ENCODE data around the gene S100A9.
"Not testable (repeated sequence)": the region's sequence is repeated elsewhere in the genome, so short reads cannot be mapped to it uniquely, and the experiment has no call there.

S100A9 gene

DNA sequence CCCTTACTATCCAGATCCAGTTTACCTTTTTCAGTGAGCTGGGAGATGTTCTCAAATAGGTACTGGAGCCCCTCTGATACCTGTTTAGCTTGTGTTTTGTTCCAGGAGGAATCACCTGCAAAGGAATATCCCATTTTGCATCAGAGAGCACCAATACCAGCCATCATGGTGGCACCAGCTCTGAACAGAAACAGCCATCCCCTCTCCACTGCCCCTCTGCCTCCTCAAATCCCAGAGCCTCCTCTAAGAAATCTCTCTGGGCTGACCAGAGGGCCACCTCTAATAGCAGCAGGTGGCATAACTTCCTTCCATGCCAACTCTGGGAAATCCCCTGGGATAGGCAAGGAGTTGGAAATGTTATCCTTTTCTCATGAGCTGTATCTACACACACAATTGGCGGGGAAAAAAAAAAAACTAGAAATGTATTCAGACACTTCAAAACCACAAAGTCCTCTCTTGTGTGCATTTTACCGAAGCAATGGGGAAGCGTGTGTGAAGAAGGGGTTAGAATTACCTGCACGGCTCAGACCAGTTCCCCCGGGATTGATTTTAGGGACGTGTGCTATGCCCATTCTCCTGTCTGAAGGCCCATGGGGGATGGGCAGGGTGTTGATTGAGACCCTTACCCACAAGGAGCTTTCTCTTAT is 11.5 kb upstream of the S100A9 start:
- no peak overlapping the region for H3K27ac ChIP-seq

DNA sequence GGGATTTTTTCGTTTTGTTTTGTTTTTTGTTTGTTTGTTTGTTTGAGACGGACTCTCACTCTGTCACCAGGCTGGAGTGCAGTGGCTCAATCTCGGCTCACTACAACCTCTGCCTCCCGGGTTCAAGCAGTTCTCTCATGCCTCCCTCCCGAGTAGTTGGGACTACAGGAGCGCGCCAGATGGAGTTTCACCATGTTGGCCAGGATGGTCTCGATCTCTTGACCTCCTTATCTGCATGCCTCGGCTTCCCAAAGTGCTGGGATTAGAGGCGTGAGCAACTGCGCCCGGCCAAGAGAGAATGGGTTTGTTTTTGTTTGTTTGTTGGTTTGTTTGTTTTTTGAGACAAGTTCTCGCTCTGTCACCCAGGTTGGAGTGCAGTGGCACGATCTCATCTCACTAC is 10.6 kb upstream of the S100A9 start:
- not testable (repeated sequence) for H3K27ac ChIP-seq

More for the DNA sequence above, 11.5 kb upstream of the S100A9 start:
- TF ChIP-seq, protein P1, sequence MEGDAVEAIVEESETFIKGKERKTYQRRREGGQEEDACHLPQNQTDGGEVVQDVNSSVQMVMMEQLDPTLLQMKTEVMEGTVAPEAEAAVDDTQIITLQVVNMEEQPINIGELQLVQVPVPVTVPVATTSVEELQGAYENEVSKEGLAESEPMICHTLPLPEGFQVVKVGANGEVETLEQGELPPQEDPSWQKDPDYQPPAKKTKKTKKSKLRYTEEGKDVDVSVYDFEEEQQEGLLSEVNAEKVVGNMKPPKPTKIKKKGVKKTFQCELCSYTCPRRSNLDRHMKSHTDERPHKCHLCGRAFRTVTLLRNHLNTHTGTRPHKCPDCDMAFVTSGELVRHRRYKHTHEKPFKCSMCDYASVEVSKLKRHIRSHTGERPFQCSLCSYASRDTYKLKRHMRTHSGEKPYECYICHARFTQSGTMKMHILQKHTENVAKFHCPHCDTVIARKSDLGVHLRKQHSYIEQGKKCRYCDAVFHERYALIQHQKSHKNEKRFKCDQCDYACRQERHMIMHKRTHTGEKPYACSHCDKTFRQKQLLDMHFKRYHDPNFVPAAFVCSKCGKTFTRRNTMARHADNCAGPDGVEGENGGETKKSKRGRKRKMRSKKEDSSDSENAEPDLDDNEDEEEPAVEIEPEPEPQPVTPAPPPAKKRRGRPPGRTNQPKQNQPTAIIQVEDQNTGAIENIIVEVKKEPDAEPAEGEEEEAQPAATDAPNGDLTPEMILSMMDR (conservative IDR thresholded peaks at IDR 0.05): no peak
- TF ChIP-seq ZFX (IDR thresholded peaks at IDR 0.05): no peak

DNA sequence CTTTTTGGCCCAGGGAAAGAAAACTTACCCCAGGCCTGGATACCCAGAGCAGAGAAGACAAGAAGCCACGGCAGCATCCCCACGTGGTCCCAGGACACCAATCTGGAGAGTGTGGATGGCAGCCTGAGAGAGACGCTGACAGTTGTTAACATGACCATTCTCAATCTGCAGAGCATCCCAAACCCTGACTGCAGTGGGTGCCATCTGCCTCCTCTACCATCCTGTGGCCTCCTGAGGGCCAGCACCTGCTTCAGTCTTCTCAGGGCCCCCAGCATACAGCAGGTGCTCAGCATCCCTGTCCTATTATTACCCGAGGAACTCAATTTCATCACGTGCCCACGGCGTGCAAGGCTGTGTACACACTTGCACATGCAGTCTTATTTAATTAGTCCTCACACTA is 9.8 kb upstream of the S100A9 start:
- TF ChIP-seq, protein P1 (conservative IDR thresholded peaks at IDR 0.05): no peak
- no peak for TF ChIP-seq ZFX (IDR thresholded peaks at IDR 0.05)
- no peak overlapping the region for H3K27ac ChIP-seq

DNA sequence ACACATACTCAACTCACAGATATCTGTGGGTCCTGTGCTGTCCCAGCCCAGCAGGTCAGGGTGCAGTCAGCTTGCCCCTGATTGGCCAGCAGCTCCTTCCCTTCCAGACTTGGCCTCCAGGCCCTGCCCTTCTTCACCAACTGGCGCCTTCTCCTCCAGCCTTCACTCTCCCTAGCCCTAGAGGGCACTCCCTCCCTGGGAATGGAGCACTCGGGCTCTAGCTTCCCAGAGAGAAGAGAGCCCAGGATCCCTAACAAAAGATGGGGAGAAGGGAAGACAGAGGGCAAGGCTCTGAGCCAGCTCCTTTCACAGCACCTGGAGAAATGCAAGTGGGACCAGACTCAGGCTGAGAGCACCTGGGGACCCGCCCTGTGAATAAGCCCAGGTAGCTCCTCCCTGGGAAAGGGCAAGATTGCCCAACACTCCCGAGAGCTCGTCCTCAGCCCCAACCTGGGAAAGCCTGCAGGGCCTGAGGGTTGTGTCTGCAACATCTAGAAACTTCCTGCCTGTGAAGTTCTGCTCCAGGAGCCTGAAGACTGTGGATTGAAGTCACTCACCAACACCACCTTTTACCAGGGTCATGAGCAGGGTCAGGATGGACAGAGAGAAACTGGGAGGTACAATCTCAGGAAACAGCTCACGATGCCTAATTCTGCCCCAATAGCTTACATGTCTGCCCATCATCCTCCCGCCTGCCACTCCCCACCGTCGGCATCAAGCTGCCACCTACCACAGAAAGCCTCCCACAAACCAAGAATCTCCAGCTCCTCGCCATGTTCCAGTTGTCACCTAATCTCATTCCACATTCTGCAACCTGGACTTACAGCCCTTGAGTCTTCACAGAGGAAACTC is 8.9 kb upstream of the S100A9 start, which contains the start of gene PGLYRP4:
PGLYRP4 (minus strand) TSS at position 331 of the 852 bp plus-strand sequence. CDS start 909 bp downstream, outside the sequence.
- H3K27ac ChIP-seq: no peak within 1 kb of the TSS
- TF ChIP-seq, protein P1 (conservative IDR thresholded peaks at IDR 0.05): no peak
- no peak for TF ChIP-seq ZFX (IDR thresholded peaks at IDR 0.05)

DNA sequence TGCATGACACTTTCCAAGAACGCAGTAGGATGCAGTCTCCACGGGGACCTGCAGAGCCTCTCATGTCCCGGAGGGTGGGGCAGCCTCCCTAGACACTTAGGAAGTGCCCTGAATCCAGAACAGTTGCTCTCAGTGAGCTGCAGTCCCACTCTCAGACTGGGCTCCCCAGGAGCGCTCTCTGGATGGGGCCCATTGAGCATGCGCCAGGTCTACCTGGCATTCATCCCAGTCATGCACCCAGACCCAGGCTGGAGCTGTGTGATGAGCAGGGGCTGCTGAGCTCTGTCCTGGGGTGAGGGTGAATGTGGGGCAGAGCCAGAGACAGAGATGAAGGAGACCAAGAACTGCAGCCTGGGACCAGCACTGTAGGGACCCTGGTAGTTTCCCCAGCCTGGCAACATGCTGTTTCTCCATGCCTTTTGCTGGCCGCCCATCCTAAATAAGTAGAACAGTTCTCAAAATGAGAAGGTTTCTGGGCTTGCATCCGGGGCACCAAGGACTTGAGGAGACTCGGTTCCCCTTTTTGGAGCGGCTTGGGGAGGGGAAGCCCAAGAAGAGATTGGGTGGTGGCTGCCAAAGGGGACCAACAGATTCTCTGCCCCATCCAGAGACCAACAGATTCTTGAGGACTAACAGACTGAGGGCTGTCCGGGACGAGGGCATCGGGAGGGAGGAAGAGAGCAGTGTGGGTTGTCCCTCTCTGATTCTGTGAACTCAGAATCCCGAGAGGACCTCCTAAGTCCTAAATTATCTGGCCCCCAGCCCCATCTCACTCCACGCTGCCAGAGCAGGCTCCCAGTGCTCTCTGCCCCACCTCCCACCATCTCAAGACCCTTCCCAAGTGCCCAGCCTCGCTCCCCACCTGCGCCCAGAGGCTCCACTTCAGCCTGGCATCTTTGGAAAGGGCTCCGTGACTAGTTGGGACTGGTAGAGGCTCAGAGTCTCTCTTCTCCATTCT is 8.0 kb upstream of the S100A9 start:
- TF ChIP-seq ZFX (IDR thresholded peaks at IDR 0.05): no peak
- TF ChIP-seq, protein P1 (conservative IDR thresholded peaks at IDR 0.05): no peak
- H3K27ac ChIP-seq: no peak overlapping the region

DNA sequence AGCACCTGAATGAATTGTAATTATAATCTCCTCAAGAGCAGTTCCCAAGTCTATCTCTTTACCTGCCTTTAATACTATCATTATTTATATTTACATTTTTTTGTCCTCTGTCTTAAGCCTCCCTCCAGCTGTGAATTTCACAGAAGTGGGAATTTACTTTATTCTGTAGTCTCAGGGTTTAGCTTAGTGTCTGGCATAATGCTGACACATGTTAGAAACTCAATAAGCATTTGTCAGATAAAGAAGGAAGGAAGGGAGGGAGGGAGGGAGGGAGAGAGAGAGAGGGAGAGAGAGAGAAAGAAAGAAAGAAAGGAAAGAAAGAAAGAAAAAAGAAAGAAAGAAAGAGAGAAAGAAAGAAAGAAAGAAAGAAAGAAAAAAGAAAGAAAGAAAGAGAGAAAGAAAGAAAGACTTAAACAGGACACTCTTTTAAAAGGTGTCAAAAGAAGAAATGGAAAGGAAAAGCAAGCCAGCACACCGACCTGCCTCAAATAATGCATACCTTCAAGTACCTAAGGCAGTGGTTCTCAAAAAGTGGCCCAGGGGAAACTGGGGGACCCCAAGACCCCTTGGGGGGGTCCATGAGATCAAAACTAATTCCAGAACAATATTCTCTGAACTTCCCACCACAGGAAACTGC is 7.2 kb upstream of the S100A9 start:
- H3K27ac ChIP-seq: no peak overlapping the region
- no peak for TF ChIP-seq ZFX (IDR thresholded peaks at IDR 0.05)
- TF ChIP-seq, protein P1 (conservative IDR thresholded peaks at IDR 0.05): no peak

DNA sequence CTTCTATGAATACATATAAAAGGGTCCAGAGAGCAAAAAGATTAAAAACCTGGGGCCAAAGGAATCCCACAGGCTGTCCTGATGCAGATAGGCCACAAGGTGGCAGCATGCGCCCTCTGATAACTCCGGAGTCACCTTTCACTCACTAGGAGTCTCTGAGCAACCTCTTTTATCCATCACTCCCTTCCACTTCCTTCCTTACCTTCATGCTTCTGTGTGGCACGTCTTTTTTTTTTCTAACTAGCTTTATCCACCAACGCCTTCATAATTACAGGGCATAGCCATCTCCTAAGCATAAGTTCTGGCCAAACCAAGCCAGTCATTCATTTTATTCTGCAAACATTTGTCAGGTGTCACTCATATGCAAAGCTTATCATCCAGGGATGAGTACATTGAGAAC is 5.1 kb upstream of the S100A9 start:
- no peak overlapping the region for H3K27ac ChIP-seq
- no peak for TF ChIP-seq ZFX (IDR thresholded peaks at IDR 0.05)
- TF ChIP-seq, protein P1 (conservative IDR thresholded peaks at IDR 0.05): peak; percentile 95

Data from C4-2B (cell line).